K562 (cell line): Measurements from ENCODE around the gene CRYBG2. TPM values are rescaled to one million over a fixed set of nuclear protein-coding genes. Genes with fewer than 3 reads are reported as not detected.

Experiments
- ADNP ChIP-seq: fragments of 200-800 bp; sonication (Bioruptor generic); IDR thresholded peaks from 2 replicates; pipeline ENCODE4 v1.6.1; 2016; ENCODE audit warnings: missing genetic modification characterization, missing compliant biosample characterization
- ARID1B ChIP-seq: fragments of 450-650 bp; IDR thresholded peaks from 2 replicates; pipeline ENCODE4 v1.6.1; 2016; ENCODE audit warnings: antibody characterized with exemption, mild to moderate bottlenecking, inconsistent platforms
- ATF7 ChIP-seq: fragments of 450-650 bp; IDR thresholded peaks from 2 replicates; pipeline ENCODE4 v1.7.1; 2014; ENCODE audit warnings: mild to moderate bottlenecking, moderate library complexity
- BCOR ChIP-seq: fragments of 450-650 bp; IDR thresholded peaks from 2 replicates; pipeline ENCODE4 v1.6.1; 2016
- DPF2 ChIP-seq: fragments of 450-650 bp; IDR thresholded peaks from 2 replicates; pipeline ENCODE4 v1.6.1; 2016
- GATAD2A ChIP-seq: fragments of 450-650 bp; IDR thresholded peaks from 2 replicates; pipeline ENCODE4 v1.6.1; 2017
- HDAC1 ChIP-seq, 2 experiments: fragments of 450-650 bp; IDR thresholded peaks; 2 replicates each; pipeline ENCODE4 v1.6.1; 2016 to 2017; ENCODE audit warnings: inconsistent platforms in 1 of 2, mild to moderate bottlenecking in 1 of 2, moderate library complexity in 1 of 2
- HDAC2 ChIP-seq: fragments of 450-650 bp; IDR thresholded peaks from 2 replicates; pipeline ENCODE4 v1.6.1; 2016; ENCODE audit warnings: mild to moderate bottlenecking
- IRF9 ChIP-seq: fragments of 450-650 bp; IDR thresholded peaks from 2 replicates; pipeline ENCODE4 v1.6.1; 2016; ENCODE audit warnings: missing biosample characterization, missing genetic modification characterization
- KLF16 ChIP-seq: IDR thresholded peaks from 2 replicates; pipeline ENCODE4 v1.6.1; 2016; ENCODE audit warnings: antibody characterized with exemption
- LARP7 ChIP-seq: fragments of 450-650 bp; IDR thresholded peaks from 2 replicates; pipeline ENCODE4 v1.6.1; 2016
- NFYB ChIP-seq: IDR thresholded peaks from 2 replicates; pipeline ENCODE4 v1.6.1; 2011; ENCODE audit warnings: mild to moderate bottlenecking, moderate library complexity; ENCODE audit not compliant: insufficient read length; ENCODE audit errors: extremely low read depth
- NR2C2 ChIP-seq, 2 experiments: fragments of 200-800 bp in 1 of 2; sonication (Bioruptor generic) in 1 of 2; sonication (generic) in 1 of 2; formaldehyde crosslinking in 1 of 2; IDR thresholded peaks; 2 replicates each; pipeline versions ENCODE4 v1.6.1 to v1.8.0; 2016 to 2022; ENCODE audit warnings: mild to moderate bottlenecking in 1 of 2, missing compliant biosample characterization in 1 of 2, missing genetic modification characterization in 1 of 2, missing genetic modification reagents in 1 of 2
- PHF20 ChIP-seq: fragments of 450-650 bp; IDR thresholded peaks from 2 replicates; pipeline ENCODE4 v1.6.1; 2018; ENCODE audit not compliant: partially characterized antibody
- PRDM10 ChIP-seq: fragments of 450-650 bp; IDR thresholded peaks from 2 replicates; pipeline ENCODE4 v1.6.1; 2018; ENCODE audit not compliant: partially characterized antibody
- TEAD4 ChIP-seq, 2 experiments: sonication (generic) in 1 of 2; formaldehyde crosslinking in 1 of 2; IDR thresholded peaks; 2 replicates each; pipeline versions ENCODE4 v1.6.1 to v1.8.0; 2012 to 2022; ENCODE audit warnings: borderline replicate concordance in 1 of 2, inconsistent platforms in 1 of 2, low read length in 1 of 2, mild to moderate bottlenecking in 1 of 2, missing genetic modification reagents in 1 of 2
- ZFX ChIP-seq: sonication (generic); formaldehyde crosslinking; IDR thresholded peaks from 2 replicates; pipeline ENCODE4 v1.8.0; 2022; ENCODE audit warnings: mild to moderate bottlenecking, missing genetic modification reagents, moderate library complexity
- ZNF512 ChIP-seq: IDR thresholded peaks from 2 replicates; pipeline ENCODE4 v1.6.1; 2016; ENCODE audit warnings: missing genetic modification characterization, missing compliant biosample characterization
- ZNF584 ChIP-seq: fragments of 200-800 bp; sonication (Bioruptor generic); IDR thresholded peaks from 2 replicates; pipeline ENCODE4 v1.6.1; 2016; ENCODE audit warnings: low read depth, mild to moderate bottlenecking, missing genetic modification characterization, missing compliant biosample characterization
- ZNF696 ChIP-seq: fragments of 250-450 bp; sonication (Bioruptor Pico); conservative IDR thresholded peaks from 2 replicates; pipeline ENCODE4 v1.4.0; 2020; ENCODE audit warnings: mild to moderate bottlenecking, moderate library complexity
- ZNF699 ChIP-seq: fragments of 250-450 bp; sonication (Bioruptor Pico); IDR thresholded peaks from 2 replicates; pipeline ENCODE4 v1.8.0; 2021; ENCODE audit warnings: mild to moderate bottlenecking, moderate library complexity; ENCODE audit not compliant: insufficient replicate concordance
- polyA plus RNA-seq, 8 experiments: library from polyadenylated mRNA; depleted of rRNA in 4 of 8; stranded (reverse) in 5 of 8; unstranded in 3 of 8; fragments of >200 nt; fragmentation: Nextera tagmentation in 2 of 8; fragmentation: Illumina TruSeq in 1 of 8; extraction: Ambion mirVana in 2 of 8; extraction: Trizol in 1 of 8; gene quantifications; 2 replicates each; pipeline versions ENCODE4 v1.2.1 to v1.2.3, GENCODE V29; 2011 to 2014; ENCODE audit warnings: inconsistent platforms in 1 of 8, missing spikeins in 1 of 8
- total RNA-seq, 7 experiments: library from RNA; depleted of rRNA in 6 of 7; stranded (reverse); fragments of >200 nt in 6 of 7; fragmentation: Illumina TruSeq in 2 of 7; extraction: Trizol in 2 of 7; gene quantifications; 2 replicates each; pipeline versions ENCODE4 v1.2.1 to v1.2.3, GENCODE V29; 2011 to 2021; ENCODE audit warnings: low replicate concordance in 1 of 7
- TF ChIP-seq, protein P1 (sequence below): sonication (generic); formaldehyde crosslinking; IDR thresholded peaks from 2 replicates; pipeline ENCODE4 v1.5.0; 2020; ENCODE audit warnings: missing genetic modification reagents

Gene CRYBG2
- total and polyA plus RNA-seq, 9 of the 15 experiments (the other 6 are each of a cell fraction or from before 2014, with no cell fraction given): 0.39 to 8.5 (median 3.7) TPM

GRCh38 chr1:26351590-26352337 lies 2.2 kb downstream of the CRYBG2 start (continued):
- TF ChIP-seq IRF9 (tag): no peak
- no peak for TF ChIP-seq HDAC2
- TF ChIP-seq, protein P1, sequence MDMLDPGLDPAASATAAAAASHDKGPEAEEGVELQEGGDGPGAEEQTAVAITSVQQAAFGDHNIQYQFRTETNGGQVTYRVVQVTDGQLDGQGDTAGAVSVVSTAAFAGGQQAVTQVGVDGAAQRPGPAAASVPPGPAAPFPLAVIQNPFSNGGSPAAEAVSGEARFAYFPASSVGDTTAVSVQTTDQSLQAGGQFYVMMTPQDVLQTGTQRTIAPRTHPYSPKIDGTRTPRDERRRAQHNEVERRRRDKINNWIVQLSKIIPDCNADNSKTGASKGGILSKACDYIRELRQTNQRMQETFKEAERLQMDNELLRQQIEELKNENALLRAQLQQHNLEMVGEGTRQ (CRISPR knock-in tag): no peak
- peak; percentile 45; the same call in 1 of the 2 replicates for TF ChIP-seq DPF2
- TF ChIP-seq ZNF696 (CRISPR knock-in tag): no peak
- TF ChIP-seq PHF20: peak; percentile 56
- peak in 1 of 2 experiments; percentile 54; a peak in 1 of 4 replicates for TF ChIP-seq HDAC1 (IDR thresholded peaks at IDR 0.05)
- peak; percentile 58; the same call in 1 of the 2 replicates for TF ChIP-seq BCOR
- TF ChIP-seq ZNF512 (tag): no peak
- no peak for TF ChIP-seq ZNF699 (CRISPR knock-in tag)
- no peak for TF ChIP-seq ATF7
- TF ChIP-seq ADNP (tag): peak; percentile 34; the same call in 1 of the 2 replicates
- TF ChIP-seq NR2C2 (CRISPR knock-in tag; IDR thresholded peaks at IDR 0.05): no peak; the same call in 1 of the 2 replicates
- TF ChIP-seq NR2C2 (tag; IDR thresholded peaks at IDR 0.05): peak; percentile 46; the same call in 1 of the 2 replicates
- peak; percentile 37 for TF ChIP-seq ARID1B
- TF ChIP-seq NFYB: peak; percentile 30
- TF ChIP-seq GATAD2A: 0 out of 2 replicates have a peak, but pooled peaks have one; percentile 33
- peak; percentile 47 for TF ChIP-seq ZFX (CRISPR knock-in tag)
- no peak for TF ChIP-seq ZNF584
- peak; percentile 77 for TF ChIP-seq PRDM10
- peak; percentile 76; the same call in 1 of the 2 replicates for TF ChIP-seq LARP7
- TF ChIP-seq TEAD4 (IDR thresholded peaks at IDR 0.05; ENCODE audit: low read length): no peak
- TF ChIP-seq TEAD4 (CRISPR knock-in tag; IDR thresholded peaks at IDR 0.05; ENCODE audit: borderline replicate concordance): 0 out of 2 replicates have a peak, but pooled peaks have one; percentile 18
- no peak for TF ChIP-seq KLF16
